ENCODE results near the gene GRAP2.

GRCh38 chr22:39928536-39929520 lies 27.9 kb downstream of the GRAP2 start:
- TF ChIP-seq CTCF (IDR thresholded peaks at IDR 0.05) (no peak), EZH2 (IDR thresholded peaks at IDR 0.05; ENCODE audit: borderline replicate concordance, insufficient read depth, low read depth, low read length, poor library complexity, severe bottlenecking) (no peak)
